GM10266 (cell line): Measurements from ENCODE around the gene BOLA1.
"Not testable (repeated sequence)": the region's sequence is repeated elsewhere in the genome, so short reads cannot be mapped to it uniquely, and the experiment has no call there.

ENCODE experiments used
- DNase-seq: peaks from one replicate; pipeline ENCODE4 v3.0.0; 2012; ENCODE audit errors: extremely low spot score
- CTCF ChIP-seq: IDR thresholded peaks from 2 replicates; pipeline ENCODE4 v1.5.1; 2012; ENCODE audit warnings: mild to moderate bottlenecking, low read depth; ENCODE audit not compliant: control insufficient read depth, insufficient read depth; ENCODE audit errors: missing control alignments

BOLA1 gene

GRCh38 chr1:149879556-149879955 is 19.8 kb upstream of the BOLA1 start:
- no peak for TF ChIP-seq CTCF
- no peak for DNase-seq

- DNase-seq: no peak
- TF ChIP-seq CTCF: no peak
These were observed 17.5 kb upstream of the BOLA1 start for GRCh38 chr1:149881876-149882275.

GRCh38 chr1:149883598-149884247 is 15.6 kb upstream of the BOLA1 start:
- DNase-seq: no peak
- TF ChIP-seq CTCF: no peak

- TF ChIP-seq CTCF: no peak
- DNase-seq: no peak
These were observed 14.7 kb upstream of the BOLA1 start for GRCh38 chr1:149884433-149885338.

GRCh38 chr1:149885339-149886120 is 13.8 kb upstream of the BOLA1 start:
- TF ChIP-seq CTCF: no peak
- DNase-seq: no peak

- DNase-seq: not testable (repeated sequence)
These were observed 13.3 kb upstream of the BOLA1 start for GRCh38 chr1:149886121-149886395.

GRCh38 chr1:149886396-149887195 is 12.8 kb upstream of the BOLA1 start:
- peak; percentile 89 for DNase-seq
- no peak for TF ChIP-seq CTCF

- not testable (repeated sequence) for DNase-seq
These were observed 12.2 kb upstream of the BOLA1 start for GRCh38 chr1:149887196-149887455.
